Activated CD8-positive, alpha-beta memory T cell treated with anti-CD3 and anti-CD28 coated beads for 24 hours (primary cell): ENCODE data around the gene PRM1.
"Not testable (repeated sequence)": the region's sequence is repeated elsewhere in the genome, so short reads cannot be mapped to it uniquely, and the experiment has no call there.

Experiments used
- DNase-seq: peaks from one replicate; pipeline ENCODE4 v3.0.0-alpha.2; 2020

PRM1 gene

GRCh38 chr16:11313493-11314308, 32.6 kb upstream of the PRM1 start:
- DNase-seq = no peak

GRCh38 chr16:11312718-11313492, 31.8 kb upstream of the PRM1 start:
- no peak for DNase-seq

GRCh38 chr16:11310997-11311561, 29.9 kb upstream of the PRM1 start:
- DNase-seq = no peak

DNA sequence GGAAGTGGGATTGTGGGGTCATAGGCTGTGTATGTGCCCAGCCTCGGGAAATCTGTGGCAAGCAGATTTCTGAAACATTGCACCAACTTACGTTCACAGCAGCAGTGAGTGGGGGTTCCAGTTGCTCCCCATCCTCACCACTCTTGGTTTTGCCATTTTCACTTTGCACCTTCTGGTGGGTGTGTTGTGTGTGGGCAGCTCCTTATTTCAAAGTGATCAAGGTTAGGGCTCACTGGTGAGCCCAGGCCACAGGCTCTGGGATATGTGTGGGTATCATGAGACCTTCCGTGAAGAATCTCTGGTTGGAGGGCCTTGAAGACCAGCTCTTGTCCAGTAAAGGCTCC, 29.5 kb upstream of the PRM1 start:
- no peak for DNase-seq

DNA sequence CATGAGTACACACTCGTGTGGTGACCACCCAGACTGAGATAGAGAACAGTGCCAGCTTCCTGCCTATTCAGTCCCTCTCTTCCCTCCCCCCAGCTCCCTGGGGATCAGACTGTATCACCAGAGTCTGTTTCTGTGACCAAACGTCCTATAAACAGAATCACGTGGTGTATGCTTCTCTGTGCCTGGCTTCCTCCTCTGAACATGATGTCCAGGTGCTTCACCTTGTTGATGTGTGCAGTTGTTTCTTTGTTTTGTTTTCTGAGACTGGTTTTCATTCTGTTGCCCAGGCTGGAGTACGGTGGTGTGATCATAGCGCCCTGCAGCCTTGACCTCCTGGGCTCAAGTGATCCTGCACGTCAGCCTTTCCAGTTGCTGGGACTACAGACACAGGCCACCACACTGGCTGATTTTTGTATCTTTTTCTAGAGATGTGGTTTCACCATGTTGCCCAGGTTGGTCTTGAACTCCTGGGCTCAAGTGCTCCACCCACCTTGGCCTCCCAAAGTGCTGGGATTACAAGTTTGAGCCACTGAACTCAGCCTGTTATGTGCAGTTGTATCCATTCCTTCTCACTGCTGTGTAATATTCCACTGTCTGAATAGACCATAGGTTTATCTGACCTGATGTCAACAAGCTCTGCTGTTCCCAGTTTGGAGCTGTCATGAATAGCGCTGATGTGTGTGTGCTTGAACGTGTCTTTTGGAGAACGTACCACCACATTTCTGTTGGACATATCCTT, 28.9 kb upstream of the PRM1 start:
- DNase-seq = no peak

DNA sequence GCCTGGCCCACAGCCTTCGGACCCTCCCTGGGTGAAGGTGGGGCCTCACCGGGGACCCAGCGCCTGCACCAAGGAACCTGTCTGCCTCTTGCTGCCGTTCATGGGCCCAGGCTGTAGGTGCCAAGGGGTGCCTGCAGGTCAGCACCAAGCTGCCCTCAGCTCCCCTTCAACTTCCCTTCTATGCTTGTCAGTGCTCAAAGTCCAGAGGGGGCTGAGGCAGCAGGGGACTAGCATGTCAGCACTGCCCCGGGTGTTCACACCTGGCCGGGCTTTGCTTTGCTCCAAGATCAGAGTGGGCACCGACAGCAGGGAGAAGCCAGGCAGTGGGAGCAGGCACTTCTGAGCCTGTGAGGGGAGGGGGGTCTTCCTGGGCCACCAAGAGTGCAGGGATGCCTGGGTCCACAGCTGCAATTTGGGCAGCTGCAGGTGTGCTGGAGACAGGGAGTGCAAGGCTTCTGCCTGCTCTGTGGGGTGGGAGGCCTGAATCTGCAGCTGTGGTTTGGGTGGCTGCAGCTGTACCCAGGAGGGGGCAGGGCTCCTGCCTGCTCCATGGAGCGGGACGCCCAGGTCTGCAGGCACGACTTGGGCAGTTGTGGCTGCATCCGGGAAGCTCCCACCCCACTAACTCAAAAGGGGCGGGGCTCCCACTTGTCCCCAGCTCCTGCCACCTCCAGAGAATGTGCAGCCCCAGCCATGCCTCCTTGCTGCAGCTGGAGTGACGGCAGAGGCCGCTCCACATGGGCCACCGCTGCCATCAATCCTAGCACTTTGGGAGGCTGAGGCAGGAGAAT, 27.6 kb upstream of the PRM1 start:
- no peak for DNase-seq

- no peak for DNase-seq
Observed at GRCh38 chr16:11307639-11308492, 26.7 kb upstream of the PRM1 start.

DNA sequence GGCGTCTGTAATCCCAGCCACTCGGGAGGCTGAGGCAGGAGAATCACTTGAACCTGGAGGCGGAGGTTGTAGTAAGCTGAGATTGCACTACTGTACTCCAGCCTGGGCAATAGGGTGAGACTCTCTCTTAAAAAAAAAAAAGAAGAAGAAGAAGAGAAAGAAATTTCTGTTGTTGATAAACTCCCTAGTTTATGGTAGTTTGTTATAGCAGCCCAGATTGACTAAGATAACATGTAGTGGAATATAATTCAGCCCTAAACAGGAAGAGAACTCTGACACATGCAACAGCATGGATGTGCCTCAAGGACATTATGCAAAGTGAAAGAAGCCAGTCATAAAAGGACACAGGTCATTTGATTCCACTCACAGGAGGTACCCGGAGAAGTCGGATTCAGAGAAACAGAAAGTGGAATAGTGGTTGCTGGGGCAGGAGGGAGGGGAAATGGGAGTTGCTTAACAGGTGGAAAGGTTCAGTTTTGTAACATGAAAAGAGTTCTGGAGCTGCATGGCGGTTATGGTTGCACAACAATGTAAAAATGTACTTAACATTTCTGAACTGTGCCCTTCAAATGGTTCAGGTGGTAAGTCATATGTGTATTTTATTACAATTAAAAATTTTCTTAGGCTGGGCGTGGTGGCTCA, 26.0 kb upstream of the PRM1 start:
- no peak for DNase-seq

DNA sequence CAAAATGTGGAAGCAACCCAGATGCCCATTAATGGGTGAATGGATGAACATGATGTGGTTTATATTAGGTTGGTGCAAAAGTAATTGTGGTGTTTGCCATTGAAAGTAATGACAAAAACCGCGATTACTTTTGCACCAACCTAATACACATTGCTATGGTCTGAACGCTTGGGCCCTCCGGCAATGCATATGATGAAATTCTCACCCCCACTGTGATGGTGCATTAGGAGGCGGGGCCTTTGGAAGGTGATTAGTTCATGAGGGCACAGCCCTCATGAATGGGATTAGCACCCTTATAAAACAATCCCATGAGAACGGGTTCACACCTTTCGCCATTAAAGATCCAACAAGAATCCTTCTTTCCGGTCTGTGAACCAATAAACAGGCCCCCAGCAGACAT, 25.3 kb upstream of the PRM1 start:
- DNase-seq = no peak

GRCh38 chr16:11303405-11304138, 22.4 kb upstream of the PRM1 start:
- DNase-seq = no peak

- no peak for DNase-seq
Observed at GRCh38 chr16:11302977-11303376, 21.8 kb upstream of the PRM1 start.

- no peak for DNase-seq
Observed at GRCh38 chr16:11301645-11302501, 20.7 kb upstream of the PRM1 start.

- no peak for DNase-seq
Observed at GRCh38 chr16:11300560-11300892, 19.4 kb upstream of the PRM1 start.

DNA sequence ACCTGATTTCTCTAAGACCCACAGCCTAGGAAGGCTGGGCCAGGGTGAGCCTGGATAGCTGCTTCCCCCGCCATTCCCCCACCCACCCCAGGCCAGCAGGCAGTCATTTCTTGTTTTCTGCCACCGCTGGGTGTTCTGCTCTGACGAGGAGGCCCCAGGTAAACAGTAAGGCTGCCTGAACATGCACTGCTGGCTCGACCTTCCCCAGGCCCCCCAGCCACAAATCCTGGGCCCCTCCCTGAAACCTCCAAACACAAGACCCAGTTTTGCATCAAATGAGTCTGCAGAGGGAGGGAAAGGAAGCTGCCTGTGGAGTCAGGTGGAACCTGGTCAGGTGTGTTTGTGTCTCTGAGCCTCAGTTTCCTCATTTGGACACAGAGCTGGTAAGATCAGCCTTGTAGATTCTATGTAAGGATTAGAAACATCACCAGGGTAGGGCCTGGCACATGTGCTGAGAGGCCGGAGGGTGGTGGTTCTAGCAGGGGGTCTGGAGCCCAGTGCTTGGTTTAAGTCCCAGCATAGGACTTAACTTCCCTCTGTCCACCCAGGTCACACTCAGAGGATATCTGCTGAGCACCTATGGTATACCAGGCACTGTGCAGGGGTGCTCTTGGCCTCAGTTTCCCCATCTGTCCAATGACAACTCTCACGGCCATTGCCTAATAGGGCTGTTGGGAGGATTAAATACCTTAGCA, 18.9 kb upstream of the PRM1 start:
- no peak for DNase-seq

DNA sequence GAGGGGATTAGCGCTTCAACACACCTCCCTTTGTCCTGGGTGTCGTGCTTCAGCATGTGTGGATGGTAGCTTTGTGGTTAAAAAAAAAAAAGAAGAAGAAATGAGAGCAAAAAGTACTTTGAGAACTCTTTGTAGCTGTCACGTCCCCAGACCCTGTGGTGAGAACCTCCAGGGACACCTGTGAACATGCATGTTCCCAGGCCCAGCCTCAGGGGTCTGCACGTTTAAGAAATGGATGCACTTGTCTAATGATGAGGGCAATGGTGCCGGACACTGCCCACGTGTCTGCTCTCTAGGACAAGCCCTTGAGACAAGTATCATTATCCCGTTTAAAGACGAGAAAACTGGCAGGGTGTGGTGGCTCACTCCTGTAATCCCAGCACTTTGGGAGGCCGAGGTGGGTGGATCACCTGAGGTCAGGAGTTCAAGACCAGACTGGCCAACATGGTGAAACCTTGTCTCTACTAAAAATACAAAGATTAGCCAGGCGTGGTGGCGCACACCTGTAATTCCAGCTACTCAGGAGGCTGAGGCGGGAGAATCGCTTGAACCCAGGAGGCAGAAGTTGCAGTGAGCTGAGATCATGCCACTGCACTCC, 17.9 kb upstream of the PRM1 start:
- DNase-seq = not testable (repeated sequence)

GRCh38 chr16:11298143-11298900, 17.2 kb upstream of the PRM1 start:
- no peak for DNase-seq

- peak; percentile 87 for DNase-seq
Observed at GRCh38 chr16:11297492-11298142, 16.5 kb upstream of the PRM1 start.
